ENCODE data around the gene LONP2. TPM values are rescaled to one million over a fixed set of nuclear protein-coding genes. Genes with fewer than 3 reads are reported as not detected.

Gene LONP2
- total and polyA plus RNA-seq, 9 of the 15 experiments (the other 6 are each of a cell fraction or from before 2014, with no cell fraction given), result 8.1 to 41.2 (median 25.6) TPM

GRCh38 chr16:48365601-48366164, 121.6 kb downstream of the LONP2 start (continued):
- peak; percentile 98 for TF ChIP-seq ZBTB7A (IDR thresholded peaks at IDR 0.05; ENCODE audit: borderline replicate concordance, control insufficient read depth, low read depth, low read length)
- TF ChIP-seq CEBPB (tag; IDR thresholded peaks at IDR 0.05), result no peak
- no peak for TF ChIP-seq ZBTB26 (CRISPR knock-in tag; IDR thresholded peaks at IDR 0.05)
- no peak for TF ChIP-seq HOXB6 (CRISPR knock-in tag; IDR thresholded peaks at IDR 0.05; ENCODE audit: borderline replicate concordance)
- peak; percentile 43; the same call in 1 of the 2 replicates for TF ChIP-seq MYC (IDR thresholded peaks at IDR 0.05; ENCODE audit: low read depth, low read length)
- TF ChIP-seq MYC (CRISPR knock-in tag; IDR thresholded peaks at IDR 0.05; ENCODE audit: borderline replicate concordance, low read depth), result no peak
- TF ChIP-seq ZKSCAN3 (CRISPR knock-in tag; IDR thresholded peaks at IDR 0.05), result no peak
- no peak for TF ChIP-seq TBL1XR1 (IDR thresholded peaks at IDR 0.05; ENCODE audit: low read length in 2 of 2)
- no peak for TF ChIP-seq ZNF644 (tag; IDR thresholded peaks at IDR 0.05; ENCODE audit: low read depth)
- no peak for TF ChIP-seq CBX1 (IDR thresholded peaks at IDR 0.05; ENCODE audit: low read depth)
- no peak for TF ChIP-seq THAP7 (CRISPR knock-in tag; IDR thresholded peaks at IDR 0.05)
- no peak for TF ChIP-seq ZBTB5 (IDR thresholded peaks at IDR 0.05)
- peak; percentile 56; the same call in 1 of the 2 replicates for TF ChIP-seq PHF8 (IDR thresholded peaks at IDR 0.05; ENCODE audit: borderline replicate concordance, low read length)
- peak; percentile 15 for TF ChIP-seq PRDM10 (IDR thresholded peaks at IDR 0.05; ENCODE audit: partially characterized antibody)
- TF ChIP-seq RCOR1 (IDR thresholded peaks at IDR 0.05; ENCODE audit: borderline replicate concordance in 1 of 2, low read depth in 2 of 2, low read length in 2 of 2), result peak in 1 of 2 experiments; percentile 32; a peak in 1 of 4 replicates
- peak; percentile 75 for TF ChIP-seq SUPT5H (IDR thresholded peaks at IDR 0.05)
- TF ChIP-seq GABPB2 (CRISPR knock-in tag; conservative IDR thresholded peaks at IDR 0.05), result no peak
- TF ChIP-seq ZNF830 (CRISPR knock-in tag; IDR thresholded peaks at IDR 0.05), result no peak
- TF ChIP-seq EZH2 (IDR thresholded peaks at IDR 0.05; ENCODE audit: borderline replicate concordance, low read depth, low read length), result no peak
- TF ChIP-seq ASH1L (IDR thresholded peaks at IDR 0.05; ENCODE audit: borderline replicate concordance, low read depth, partially characterized antibody), result no peak
- TF ChIP-seq ZNF589 (CRISPR knock-in tag; IDR thresholded peaks at IDR 0.05; ENCODE audit: low read depth), result no peak
- TF ChIP-seq XRCC5 (IDR thresholded peaks at IDR 0.05; ENCODE audit: low read depth, low read length), result 0 out of 2 replicates have a peak, but pooled peaks have one; percentile 45
